Caco-2 (cell line): ENCODE results near the gene DTX1. TPM values are rescaled to one million over a fixed set of nuclear protein-coding genes. Genes with fewer than 3 reads are reported as not detected.

Source experiments
- BruUV-seq: library from RNA; stranded (reverse); fragments of 400-500 nt; replicated peaks from 2 replicates; lab custom pipeline; 2021; lab: Mats Ljungman, UMichigan
- CTCF ChIA-PET: fragments of 300-600 bp; sonication (Branson Sonifier 250); formaldehyde crosslinking; loops from one replicate; lab custom pipeline; 2022; ENCODE audit warnings: antibody characterized with exemption; lab: Charles Lee
- POLR2A ChIA-PET: fragments of 300-600 bp; sonication (Branson Sonifier 250); formaldehyde crosslinking; loops from one replicate; lab custom pipeline; 2022; ENCODE audit warnings: antibody characterized with exemption; lab: Charles Lee
- DNase-seq, 2 experiments: peaks; one replicate each; pipeline versions ENCODE4 v3.0.0 to v3.0.0-alpha.2; 2020 to 2022
- H3K27me3 ChIP-seq: replicated peaks from 2 replicates; pipeline ENCODE4 v1.6.0; 2011; ENCODE audit warnings: low read length; ENCODE audit not compliant: control insufficient read depth, insufficient read depth
- H3K36me3 ChIP-seq: 2 replicates; pipeline ENCODE4 v1.5.1; 2011; ENCODE audit warnings: low read length; ENCODE audit not compliant: control insufficient read depth, insufficient read depth
- H3K4me1 ChIP-seq: fragments of 250-450 bp; sonication (Bioruptor Pico); 2 replicates; pipeline ENCODE4 v1.5.1; 2020; ENCODE audit warnings: mild to moderate bottlenecking
- H3K4me3 ChIP-seq: 2 replicates; pipeline ENCODE4 v1.5.1; 2011; ENCODE audit warnings: low read depth, mild to moderate bottlenecking, control low read depth, low read length
- H3K9me3 ChIP-seq: fragments of 250-450 bp; sonication (Bioruptor Pico); 2 replicates; pipeline ENCODE4 v1.5.1; 2020; ENCODE audit warnings: mild to moderate bottlenecking, moderate library complexity
- H3K27ac Mint-ChIP-seq: one replicate; pipeline ENCODE4 v1.8.0; 2022; ENCODE audit warnings: mixed read lengths; ENCODE audit not compliant: unreplicated experiment
- H3K27me3 Mint-ChIP-seq: one replicate; pipeline ENCODE4 v1.8.0; 2022; ENCODE audit warnings: mixed read lengths; ENCODE audit not compliant: insufficient read depth, unreplicated experiment
- H3K36me3 Mint-ChIP-seq: one replicate; pipeline ENCODE4 v1.8.0; 2022; ENCODE audit warnings: mild to moderate bottlenecking, mixed read lengths; ENCODE audit not compliant: insufficient read depth, unreplicated experiment
- H3K4me1 Mint-ChIP-seq: one replicate; pipeline ENCODE4 v1.8.0; 2022; ENCODE audit warnings: low read depth, mixed read lengths; ENCODE audit not compliant: unreplicated experiment
- H3K4me3 Mint-ChIP-seq: one replicate; pipeline ENCODE4 v1.8.0; 2022; ENCODE audit warnings: mild to moderate bottlenecking, moderate library complexity, mixed read lengths; ENCODE audit not compliant: unreplicated experiment
- H3K9me3 Mint-ChIP-seq: one replicate; pipeline ENCODE4 v1.8.0; 2022; ENCODE audit warnings: mixed read lengths; ENCODE audit not compliant: unreplicated experiment
- CTCF ChIP-seq, 2 experiments: fragments of 200-600 bp in 1 of 2; IDR thresholded peaks; 1 replicate in 1 of 2; 2 replicates in 1 of 2; pipeline versions ENCODE4 v1.5.1 to v1.8.0; 2011 to 2022; ENCODE audit warnings: antibody characterized with exemption in 1 of 2, control low read depth in 1 of 2, inconsistent platforms in 1 of 2, low read depth in 1 of 2, low read length in 1 of 2, mild to moderate bottlenecking in 1 of 2, moderate library complexity in 1 of 2; ENCODE audit not compliant: insufficient read depth in 1 of 2, severe bottlenecking in 1 of 2, unreplicated experiment in 1 of 2
- intact Hi-C: fragments of 100-400 bp; cut with micrococcal nuclease; formaldehyde crosslinking; loops from one replicate; pipeline ENCODE4 v1.10.0; 2022; ENCODE audit not compliant: unreplicated experiment
- total RNA-seq: library from RNA; stranded (reverse); gene quantifications from 2 replicates; pipeline ENCODE4 v1.2.3, GENCODE V29; 2022

Gene DTX1
- total RNA-seq, 1 experiment from 2014 or later, result not detected

GRCh38 chr12:113091506-113091905 is 35.0 kb downstream of the DTX1 start:
- Mint-ChIP-seq H3K9me3 (no peaks in the 10 kb centered on the region), H3K4me3 (no peak overlapping the region), H3K27me3 (peaks cover 17% of the 10 kb centered on the region), H3K27ac (no peak overlapping the region), H3K36me3 (no peaks in the 10 kb centered on the region), H3K4me1 (peaks cover 6% of the 10 kb centered on the region)
- Histone ChIP-seq H3K27me3 (no peaks in the 10 kb centered on the region; the same call in 1 of the 2 replicates), H3K4me1 (no peaks in the 10 kb centered on the region), H3K4me3 (no peak overlapping the region), H3K9me3 (no peaks in the 10 kb centered on the region), H3K36me3 (no peaks in the 10 kb centered on the region)
- no TSS peak for BruUV-seq
- CTCF ChIA-PET, result no interaction called here
- POLR2A ChIA-PET, result no interaction called here
- no peak for DNase-seq
- no peak for TF ChIP-seq CTCF (IDR thresholded peaks at IDR 0.05; ENCODE audit: insufficient read depth in 1 of 2, low read depth in 1 of 2, low read length in 1 of 2, severe bottlenecking in 1 of 2, unreplicated experiment in 1 of 2)
- intact Hi-C loops, result no loop called here

- ChIA-PET POLR2A (no interaction called here), CTCF (no interaction called here)
- intact Hi-C loops, result no loop called here
- no peak overlapping the region for H3K27ac Mint-ChIP-seq
- BruUV-seq, result no TSS peak
- no peak overlapping the region for H3K4me3 ChIP-seq
- H3K9me3 ChIP-seq, result no peaks in the 10 kb centered on the region
- H3K4me1 ChIP-seq, result no peaks in the 10 kb centered on the region
- no peaks in the 10 kb centered on the region for H3K36me3 ChIP-seq
- H3K9me3 Mint-ChIP-seq, result no peaks in the 10 kb centered on the region
- peak overlapping the region; percentile 30 for H3K4me3 Mint-ChIP-seq
- H3K27me3 ChIP-seq, result no peaks in the 10 kb centered on the region; the same call in 1 of the 2 replicates
- peaks cover 6% of the 10 kb centered on the region for H3K4me1 Mint-ChIP-seq
- DNase-seq, result peak in 1 of 2 experiments; percentile 53
- no peak for TF ChIP-seq CTCF (IDR thresholded peaks at IDR 0.05; ENCODE audit: insufficient read depth in 1 of 2, low read depth in 1 of 2, low read length in 1 of 2, severe bottlenecking in 1 of 2, unreplicated experiment in 1 of 2)
- H3K27me3 Mint-ChIP-seq, result peaks cover 17% of the 10 kb centered on the region
- no peaks in the 10 kb centered on the region for H3K36me3 Mint-ChIP-seq
These were observed 36.3 kb downstream of the DTX1 start for GRCh38 chr12:113092607-113093408.

DNA sequence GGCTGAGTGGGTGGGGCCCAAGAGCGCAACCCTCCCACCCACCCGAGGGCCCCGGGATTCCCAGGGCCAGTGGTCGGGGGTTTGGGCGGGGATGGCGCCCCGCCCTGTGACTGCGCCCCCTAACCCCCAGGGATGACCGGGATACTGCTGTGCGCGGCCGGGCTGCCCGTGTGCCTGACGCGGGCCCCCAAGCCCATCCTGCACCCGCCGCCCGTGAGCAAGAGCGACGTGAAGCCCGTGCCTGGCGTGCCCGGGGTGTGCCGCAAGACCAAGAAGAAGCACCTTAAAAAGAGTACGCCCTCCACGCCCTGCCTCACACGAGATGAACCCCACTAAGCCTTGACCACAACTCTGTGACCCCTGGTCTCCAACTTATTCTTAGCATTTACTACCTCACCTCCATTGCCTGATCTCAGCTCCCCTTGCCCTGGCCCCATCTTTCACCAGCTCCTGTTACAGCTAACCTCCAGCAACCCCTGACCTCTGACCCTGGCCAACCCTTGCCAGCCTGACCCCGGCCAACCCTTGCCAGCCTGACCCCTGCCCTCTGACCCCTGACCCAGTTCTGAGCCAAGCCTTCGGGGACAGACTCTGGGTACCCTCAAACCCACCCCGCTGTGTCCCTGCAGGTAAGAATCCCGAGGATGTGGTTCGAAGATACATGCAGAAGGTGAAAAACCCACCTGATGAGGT is 37.0 kb downstream of the DTX1 start:
- ChIA-PET CTCF (no interaction called here), POLR2A (no interaction called here)
- H3K36me3 Mint-ChIP-seq, result no peaks in the 10 kb centered on the region
- no peak overlapping the region for H3K27ac Mint-ChIP-seq
- H3K4me1 Mint-ChIP-seq, result peaks cover 6% of the 10 kb centered on the region
- H3K27me3 Mint-ChIP-seq, result peaks cover 17% of the 10 kb centered on the region
- Histone ChIP-seq H3K27me3 (no peaks in the 10 kb centered on the region; the same call in 1 of the 2 replicates), H3K9me3 (no peaks in the 10 kb centered on the region), H3K36me3 (no peaks in the 10 kb centered on the region), H3K4me1 (0 out of 2 replicates have a peak, but pooled peaks cover 2% of the 10 kb centered on the region), H3K4me3 (no peak overlapping the region)
- BruUV-seq, result no TSS peak
- no peaks in the 10 kb centered on the region for H3K9me3 Mint-ChIP-seq
- no peak overlapping the region for H3K4me3 Mint-ChIP-seq
- no peak for TF ChIP-seq CTCF (IDR thresholded peaks at IDR 0.05; ENCODE audit: insufficient read depth in 1 of 2, low read depth in 1 of 2, low read length in 1 of 2, severe bottlenecking in 1 of 2, unreplicated experiment in 1 of 2)
- intact Hi-C loops, result no loop called here
- DNase-seq, result no peak
